Measurements from ENCODE around the gene CDA.

Gene CDA

GRCh38 chr1:20624709-20625108 is 35.8 kb downstream of the CDA start:
- TF ChIP-seq, protein P1, sequence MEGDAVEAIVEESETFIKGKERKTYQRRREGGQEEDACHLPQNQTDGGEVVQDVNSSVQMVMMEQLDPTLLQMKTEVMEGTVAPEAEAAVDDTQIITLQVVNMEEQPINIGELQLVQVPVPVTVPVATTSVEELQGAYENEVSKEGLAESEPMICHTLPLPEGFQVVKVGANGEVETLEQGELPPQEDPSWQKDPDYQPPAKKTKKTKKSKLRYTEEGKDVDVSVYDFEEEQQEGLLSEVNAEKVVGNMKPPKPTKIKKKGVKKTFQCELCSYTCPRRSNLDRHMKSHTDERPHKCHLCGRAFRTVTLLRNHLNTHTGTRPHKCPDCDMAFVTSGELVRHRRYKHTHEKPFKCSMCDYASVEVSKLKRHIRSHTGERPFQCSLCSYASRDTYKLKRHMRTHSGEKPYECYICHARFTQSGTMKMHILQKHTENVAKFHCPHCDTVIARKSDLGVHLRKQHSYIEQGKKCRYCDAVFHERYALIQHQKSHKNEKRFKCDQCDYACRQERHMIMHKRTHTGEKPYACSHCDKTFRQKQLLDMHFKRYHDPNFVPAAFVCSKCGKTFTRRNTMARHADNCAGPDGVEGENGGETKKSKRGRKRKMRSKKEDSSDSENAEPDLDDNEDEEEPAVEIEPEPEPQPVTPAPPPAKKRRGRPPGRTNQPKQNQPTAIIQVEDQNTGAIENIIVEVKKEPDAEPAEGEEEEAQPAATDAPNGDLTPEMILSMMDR (IDR thresholded peaks at IDR 0.05; ENCODE audit: low read depth, low read length, missing control alignments), result no peak
- DNase-seq (ENCODE audit: extremely low read depth, low read depth), result no peak
- no peak overlapping the region for H3K4me3 ChIP-seq (replicated peaks; ENCODE audit: low read depth, low read length)

GRCh38 chr1:20625176-20626097 is 36.5 kb downstream of the CDA start:
- no peak overlapping the region for H3K4me3 ChIP-seq (replicated peaks; ENCODE audit: low read depth, low read length)
- DNase-seq (ENCODE audit: extremely low read depth, low read depth), result no peak
- TF ChIP-seq, protein P1 (IDR thresholded peaks at IDR 0.05; ENCODE audit: low read depth, low read length, missing control alignments), result no peak

DNA sequence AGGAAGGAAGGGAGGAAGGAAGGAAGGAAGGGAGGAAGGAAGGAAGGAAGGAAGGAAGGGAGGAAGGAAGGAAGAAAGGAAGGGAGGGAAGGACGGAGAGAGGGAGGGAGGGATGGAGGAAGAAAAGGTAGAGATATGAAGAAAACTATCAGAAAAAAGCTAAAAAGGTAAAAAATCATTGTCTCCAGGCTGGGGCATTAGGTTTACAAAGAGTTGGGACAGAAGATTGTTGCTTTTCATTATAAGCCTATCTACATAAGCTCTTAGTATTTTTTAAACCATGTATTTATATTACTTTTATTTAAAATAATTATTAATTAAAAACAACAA is 37.2 kb downstream of the CDA start:
- no peak for DNase-seq (ENCODE audit: extremely low read depth, low read depth)
- H3K4me3 ChIP-seq (replicated peaks; ENCODE audit: low read depth, low read length), result no peak overlapping the region
- TF ChIP-seq, protein P1 (IDR thresholded peaks at IDR 0.05; ENCODE audit: low read depth, low read length, missing control alignments), result no peak

DNA sequence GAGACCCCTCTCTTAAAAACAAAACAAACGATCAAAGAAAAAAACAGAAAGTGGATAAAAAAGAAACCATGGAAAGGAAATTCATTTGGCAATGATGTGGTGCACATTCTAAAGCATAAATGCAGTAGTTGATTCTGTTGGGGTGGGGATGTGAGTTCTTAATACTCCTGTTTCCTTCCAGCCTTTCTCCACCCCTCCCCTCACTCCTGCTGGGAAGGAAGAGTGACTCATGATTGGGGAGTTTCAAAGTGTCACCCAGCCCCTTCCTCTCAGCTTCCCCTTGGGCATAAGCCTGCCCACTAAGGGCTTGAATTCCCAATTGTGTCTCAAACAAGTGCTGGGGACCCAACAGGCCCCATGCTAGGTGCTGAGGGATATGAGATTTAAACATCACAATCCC is 37.6 kb downstream of the CDA start:
- DNase-seq (ENCODE audit: extremely low read depth, low read depth), result no peak
- TF ChIP-seq, protein P1 (IDR thresholded peaks at IDR 0.05; ENCODE audit: low read depth, low read length, missing control alignments), result no peak
- no peak overlapping the region for H3K4me3 ChIP-seq (replicated peaks; ENCODE audit: low read depth, low read length)

DNA sequence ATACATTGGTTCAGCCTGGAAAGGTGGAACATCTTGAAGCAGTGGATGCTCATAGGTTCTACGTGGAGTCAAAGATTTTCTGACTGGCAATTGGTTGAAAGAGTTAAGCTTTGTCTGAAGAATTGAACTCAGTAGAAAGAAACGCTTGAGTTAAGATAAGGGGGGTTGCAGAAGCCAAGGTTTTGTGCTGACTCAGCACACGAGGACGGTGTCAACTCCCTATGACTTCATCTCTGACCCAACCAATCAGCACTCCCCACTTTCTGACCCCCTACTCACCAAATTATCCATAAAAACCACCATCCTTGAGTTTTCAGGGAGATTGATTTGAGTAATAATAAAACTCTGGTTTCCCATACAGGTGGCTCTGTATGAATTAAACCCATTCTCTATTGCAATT is 41.8 kb downstream of the CDA start:
- TF ChIP-seq, protein P1 (IDR thresholded peaks at IDR 0.05; ENCODE audit: low read depth, low read length, missing control alignments), result no peak
- DNase-seq (ENCODE audit: extremely low read depth, low read depth), result no peak
- H3K4me3 ChIP-seq (replicated peaks; ENCODE audit: low read depth, low read length), result no peak overlapping the region

- H3K4me3 ChIP-seq (replicated peaks; ENCODE audit: low read depth, low read length), result no peak overlapping the region
- DNase-seq (ENCODE audit: extremely low read depth, low read depth), result no peak
- TF ChIP-seq, protein P1 (IDR thresholded peaks at IDR 0.05; ENCODE audit: low read depth, low read length, missing control alignments), result no peak
Observed at GRCh38 chr1:20632386-20632785, 43.5 kb downstream of the CDA start.

All from HFF-Myc (cell line).